WTC11 (cell line): ENCODE results near the gene ZNF283. TPM values are rescaled to one million over a fixed set of nuclear protein-coding genes. Genes with fewer than 3 reads are reported as not detected.
A peak's percentile ranks its signal among the peaks of the same experiment; 100 is the strongest.

Experiments used
- ATAC-seq: fragments of 200-7000 bp; cut with Tn5 transposase; 2 replicates; pipeline ENCODE4 v1.10.0; 2021; ENCODE audit warnings: mild to moderate bottlenecking, moderate library complexity
- CTCF ChIA-PET: fragments of 300-600 bp; sonication (Branson Sonifier 250); formaldehyde crosslinking; loops from one replicate; lab custom pipeline; 2021; ENCODE audit warnings: antibody characterized with exemption; lab: Charles Lee
- POLR2A ChIA-PET: fragments of 350-600 bp; sonication (Branson Sonifier 250); formaldehyde crosslinking; loops from one replicate; lab custom pipeline; 2021; ENCODE audit warnings: antibody characterized with exemption; lab: Charles Lee
- DNase-seq: peaks from one replicate; pipeline ENCODE4 v3.0.0; 2021; ENCODE audit warnings: low spot score
- H3K27ac Mint-ChIP-seq: 2 replicates; pipeline ENCODE4 v1.8.0; 2021; ENCODE audit warnings: mixed read lengths
- H3K27me3 Mint-ChIP-seq: 2 replicates; pipeline ENCODE4 v1.8.0; 2021; ENCODE audit warnings: low read depth, mild to moderate bottlenecking, moderate library complexity, mixed read lengths
- H3K36me3 Mint-ChIP-seq: 2 replicates; pipeline ENCODE4 v1.8.0; 2021; ENCODE audit warnings: mixed read lengths
- H3K4me1 Mint-ChIP-seq: 2 replicates; pipeline ENCODE4 v1.8.0; 2022; ENCODE audit warnings: mixed read lengths
- H3K4me3 Mint-ChIP-seq: 2 replicates; pipeline ENCODE4 v1.8.0; 2021; ENCODE audit warnings: mild to moderate bottlenecking, moderate library complexity, mixed read lengths
- H3K9me3 Mint-ChIP-seq: 2 replicates; pipeline ENCODE4 v1.8.0; 2021; ENCODE audit warnings: mixed read lengths
- CREB1 ChIP-seq: sonication (generic); formaldehyde crosslinking; IDR thresholded peaks from 2 replicates; pipeline ENCODE4 v1.8.0; 2023; ENCODE audit warnings: mild to moderate bottlenecking, missing genetic modification reagents
- E2F4 ChIP-seq: sonication (generic); formaldehyde crosslinking; IDR thresholded peaks from 2 replicates; pipeline ENCODE4 v1.8.1; 2022; ENCODE audit warnings: low read depth, mild to moderate bottlenecking, moderate library complexity, missing genetic modification reagents, borderline replicate concordance
- EMX1 ChIP-seq: fragments of 250-450 bp; sonication (Bioruptor Pico); IDR thresholded peaks from 2 replicates; pipeline ENCODE4 v1.8.0; 2021; ENCODE audit warnings: mild to moderate bottlenecking
- ESRRA ChIP-seq: sonication (generic); formaldehyde crosslinking; IDR thresholded peaks from 2 replicates; pipeline ENCODE4 v1.8.1; 2022; ENCODE audit warnings: mild to moderate bottlenecking, missing genetic modification reagents, borderline replicate concordance
- FOXJ3 ChIP-seq: sonication (generic); formaldehyde crosslinking; IDR thresholded peaks from 2 replicates; pipeline ENCODE4 v1.9.0; 2021; ENCODE audit warnings: missing genetic modification reagents, mild to moderate bottlenecking, borderline replicate concordance
- GRHL2 ChIP-seq: fragments of 250-450 bp; sonication (Bioruptor Pico); IDR thresholded peaks from 2 replicates; pipeline ENCODE4 v1.8.0; 2022; ENCODE audit warnings: mild to moderate bottlenecking, moderate library complexity; ENCODE audit not compliant: insufficient replicate concordance, severe bottlenecking
- JUN ChIP-seq: sonication (generic); formaldehyde crosslinking; IDR thresholded peaks from 2 replicates; pipeline ENCODE4 v1.8.0; 2023; ENCODE audit warnings: mild to moderate bottlenecking, missing genetic modification reagents
- NFE2L1 ChIP-seq: sonication (generic); formaldehyde crosslinking; IDR thresholded peaks from 2 replicates; pipeline ENCODE4 v1.8.1; 2023; ENCODE audit warnings: missing genetic modification reagents
- NR1H2 ChIP-seq: sonication (generic); formaldehyde crosslinking; IDR thresholded peaks from 2 replicates; pipeline ENCODE4 v1.9.0; 2021; ENCODE audit warnings: mild to moderate bottlenecking, moderate library complexity, missing genetic modification reagents
- OVOL2 ChIP-seq: fragments of 250-450 bp; sonication (Bioruptor Pico); IDR thresholded peaks from 2 replicates; pipeline ENCODE4 v1.9.0; 2021; ENCODE audit warnings: mild to moderate bottlenecking, borderline replicate concordance
- PRDM15 ChIP-seq: sonication (generic); formaldehyde crosslinking; IDR thresholded peaks from 2 replicates; pipeline ENCODE4 v1.8.0; 2022; ENCODE audit warnings: missing genetic modification reagents
- PRRX2 ChIP-seq: fragments of 250-450 bp; sonication (Bioruptor Pico); IDR thresholded peaks from 2 replicates; pipeline ENCODE4 v1.8.0; 2021; ENCODE audit warnings: mild to moderate bottlenecking
- RELA ChIP-seq: sonication (generic); formaldehyde crosslinking; IDR thresholded peaks from 2 replicates; pipeline ENCODE4 v1.8.1; 2022; ENCODE audit warnings: missing genetic modification reagents, mild to moderate bottlenecking, borderline replicate concordance
- RORB ChIP-seq: fragments of 250-450 bp; sonication (Bioruptor Pico); IDR thresholded peaks from 2 replicates; pipeline ENCODE4 v1.9.0; 2021; ENCODE audit warnings: mild to moderate bottlenecking
- SMAD3 ChIP-seq: sonication (generic); formaldehyde crosslinking; IDR thresholded peaks from 2 replicates; pipeline ENCODE4 v1.8.0; 2022; ENCODE audit warnings: missing genetic modification reagents, mild to moderate bottlenecking, borderline replicate concordance
- TEAD1 ChIP-seq: sonication (generic); formaldehyde crosslinking; IDR thresholded peaks from 2 replicates; pipeline ENCODE4 v1.8.0; 2022; ENCODE audit warnings: mild to moderate bottlenecking, missing genetic modification reagents
- ZNF121 ChIP-seq: sonication (generic); formaldehyde crosslinking; IDR thresholded peaks from 2 replicates; pipeline ENCODE4 v1.8.0; 2023; ENCODE audit warnings: missing genetic modification reagents
- ZNF219 ChIP-seq: sonication (generic); formaldehyde crosslinking; IDR thresholded peaks from 2 replicates; pipeline ENCODE4 v1.8.0; 2023; ENCODE audit warnings: missing genetic modification reagents, mild to moderate bottlenecking, borderline replicate concordance
- ZNF396 ChIP-seq: fragments of 250-450 bp; sonication (Bioruptor Pico); IDR thresholded peaks from 2 replicates; pipeline ENCODE4 v1.8.0; 2021; ENCODE audit warnings: mild to moderate bottlenecking, moderate library complexity, borderline replicate concordance
- ZNF423 ChIP-seq: fragments of 250-450 bp; sonication (Bioruptor Pico); IDR thresholded peaks from 2 replicates; pipeline ENCODE4 v2.1.2; 2022; ENCODE audit warnings: mild to moderate bottlenecking, moderate library complexity
- total RNA-seq: library from RNA; stranded (reverse); gene quantifications from 3 replicates; pipeline ENCODE4 v1.2.3, GENCODE V29; 2021
- TF ChIP-seq, protein P1 (sequence below): fragments of 200-600 bp; IDR thresholded peaks from 2 replicates; pipeline ENCODE4 v1.8.0; 2022; ENCODE audit warnings: antibody characterized with exemption
- TF ChIP-seq, protein P2 (sequence below): sonication (generic); formaldehyde crosslinking; IDR thresholded peaks from 2 replicates; pipeline ENCODE4 v1.8.1; 2022; ENCODE audit warnings: missing genetic modification reagents, borderline replicate concordance
- TF ChIP-seq, protein P3 (sequence below): sonication (generic); formaldehyde crosslinking; IDR thresholded peaks from 2 replicates; pipeline ENCODE4 v1.8.0; 2023; ENCODE audit warnings: mild to moderate bottlenecking, missing genetic modification reagents

The ZNF283 gene
- total RNA-seq, 1 experiment from 2014 or later = 7.1 TPM

GRCh38 chr19:43786665-43787064, 40.5 kb upstream of the ZNF283 start (continued):
- TF ChIP-seq ZNF219 (CRISPR knock-in tag) = no peak
- TF ChIP-seq, protein P1, sequence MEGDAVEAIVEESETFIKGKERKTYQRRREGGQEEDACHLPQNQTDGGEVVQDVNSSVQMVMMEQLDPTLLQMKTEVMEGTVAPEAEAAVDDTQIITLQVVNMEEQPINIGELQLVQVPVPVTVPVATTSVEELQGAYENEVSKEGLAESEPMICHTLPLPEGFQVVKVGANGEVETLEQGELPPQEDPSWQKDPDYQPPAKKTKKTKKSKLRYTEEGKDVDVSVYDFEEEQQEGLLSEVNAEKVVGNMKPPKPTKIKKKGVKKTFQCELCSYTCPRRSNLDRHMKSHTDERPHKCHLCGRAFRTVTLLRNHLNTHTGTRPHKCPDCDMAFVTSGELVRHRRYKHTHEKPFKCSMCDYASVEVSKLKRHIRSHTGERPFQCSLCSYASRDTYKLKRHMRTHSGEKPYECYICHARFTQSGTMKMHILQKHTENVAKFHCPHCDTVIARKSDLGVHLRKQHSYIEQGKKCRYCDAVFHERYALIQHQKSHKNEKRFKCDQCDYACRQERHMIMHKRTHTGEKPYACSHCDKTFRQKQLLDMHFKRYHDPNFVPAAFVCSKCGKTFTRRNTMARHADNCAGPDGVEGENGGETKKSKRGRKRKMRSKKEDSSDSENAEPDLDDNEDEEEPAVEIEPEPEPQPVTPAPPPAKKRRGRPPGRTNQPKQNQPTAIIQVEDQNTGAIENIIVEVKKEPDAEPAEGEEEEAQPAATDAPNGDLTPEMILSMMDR = no peak
- TF ChIP-seq ZNF423 (CRISPR knock-in tag) = no peak
- TF ChIP-seq NR1H2 (CRISPR knock-in tag) = no peak
- TF ChIP-seq, protein P2, sequence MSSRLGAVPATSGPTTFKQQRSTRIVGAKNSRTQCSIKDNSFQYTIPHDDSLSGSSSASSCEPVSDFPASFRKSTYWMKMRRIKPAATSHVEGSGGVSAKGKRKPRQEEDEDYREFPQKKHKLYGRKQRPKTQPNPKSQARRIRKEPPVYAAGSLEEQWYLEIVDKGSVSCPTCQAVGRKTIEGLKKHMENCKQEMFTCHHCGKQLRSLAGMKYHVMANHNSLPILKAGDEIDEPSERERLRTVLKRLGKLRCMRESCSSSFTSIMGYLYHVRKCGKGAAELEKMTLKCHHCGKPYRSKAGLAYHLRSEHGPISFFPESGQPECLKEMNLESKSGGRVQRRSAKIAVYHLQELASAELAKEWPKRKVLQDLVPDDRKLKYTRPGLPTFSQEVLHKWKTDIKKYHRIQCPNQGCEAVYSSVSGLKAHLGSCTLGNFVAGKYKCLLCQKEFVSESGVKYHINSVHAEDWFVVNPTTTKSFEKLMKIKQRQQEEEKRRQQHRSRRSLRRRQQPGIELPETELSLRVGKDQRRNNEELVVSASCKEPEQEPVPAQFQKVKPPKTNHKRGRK (CRISPR knock-in tag) = no peak
- TF ChIP-seq E2F4 (CRISPR knock-in tag) = no peak
- TF ChIP-seq PRDM15 (CRISPR knock-in tag) = no peak
- no peak for TF ChIP-seq PRRX2
- no peak for TF ChIP-seq ZNF121 (CRISPR knock-in tag)
- no peak for TF ChIP-seq RORB (CRISPR knock-in tag)
- TF ChIP-seq EMX1 (CRISPR knock-in tag) = no peak

DNA sequence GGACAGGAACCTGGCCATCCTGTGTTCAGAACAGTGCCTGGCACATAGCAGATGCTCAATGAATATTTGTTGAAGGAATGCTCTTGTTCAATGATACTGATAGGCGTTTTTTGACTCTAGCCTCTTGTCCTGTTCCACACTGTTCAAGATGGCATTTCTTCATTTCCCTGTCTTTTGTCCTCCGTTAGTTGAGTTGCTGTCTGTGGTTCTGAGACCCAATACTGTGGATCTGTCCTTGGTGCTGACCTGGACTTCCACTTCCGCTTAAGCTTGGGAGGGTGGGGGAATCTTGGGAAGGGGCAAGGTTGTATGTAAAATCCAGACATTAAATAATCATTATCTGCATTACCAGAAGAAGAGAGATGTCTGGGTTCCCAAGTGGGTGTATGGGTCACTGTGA, 38.1 kb upstream of the ZNF283 start:
- H3K4me1 Mint-ChIP-seq = 0 out of 2 replicates have a peak, but pooled peaks cover 3% of the 10 kb centered on the region
- DNase-seq = peak; percentile 56
- POLR2A ChIA-PET = no interaction called here
- H3K4me3 Mint-ChIP-seq = no peak overlapping the region
- ATAC-seq = 0 out of 2 replicates have a peak, but pooled peaks have one; percentile 43
- peaks cover 17% of the 10 kb centered on the region for H3K27me3 Mint-ChIP-seq
- CTCF ChIA-PET = interaction anchor here (1.1 to 1.7 kb wide), 4 partner anchors 23 to 65 kb away, joined by 3 to 6 read pairs (median 4); no protein-coding TSS in a partner anchor
- no peak overlapping the region for H3K27ac Mint-ChIP-seq
- no peaks in the 10 kb centered on the region for H3K9me3 Mint-ChIP-seq
- H3K36me3 Mint-ChIP-seq = no peaks in the 10 kb centered on the region
- TF ChIP-seq JUN = peak; percentile 97
- no peak for TF ChIP-seq RELA (CRISPR knock-in tag)
- peak; percentile 75; the same call in 1 of the 2 replicates for TF ChIP-seq NR1H2 (CRISPR knock-in tag)
- peak; percentile 60; the same call in 1 of the 2 replicates for TF ChIP-seq TEAD1 (CRISPR knock-in tag)
- peak; percentile 66; the same call in 1 of the 2 replicates for TF ChIP-seq FOXJ3 (CRISPR knock-in tag)
- no peak for TF ChIP-seq GRHL2 (CRISPR knock-in tag)
- TF ChIP-seq OVOL2 = no peak
- TF ChIP-seq NFE2L1 = peak; percentile 73
- TF ChIP-seq, protein P3, sequence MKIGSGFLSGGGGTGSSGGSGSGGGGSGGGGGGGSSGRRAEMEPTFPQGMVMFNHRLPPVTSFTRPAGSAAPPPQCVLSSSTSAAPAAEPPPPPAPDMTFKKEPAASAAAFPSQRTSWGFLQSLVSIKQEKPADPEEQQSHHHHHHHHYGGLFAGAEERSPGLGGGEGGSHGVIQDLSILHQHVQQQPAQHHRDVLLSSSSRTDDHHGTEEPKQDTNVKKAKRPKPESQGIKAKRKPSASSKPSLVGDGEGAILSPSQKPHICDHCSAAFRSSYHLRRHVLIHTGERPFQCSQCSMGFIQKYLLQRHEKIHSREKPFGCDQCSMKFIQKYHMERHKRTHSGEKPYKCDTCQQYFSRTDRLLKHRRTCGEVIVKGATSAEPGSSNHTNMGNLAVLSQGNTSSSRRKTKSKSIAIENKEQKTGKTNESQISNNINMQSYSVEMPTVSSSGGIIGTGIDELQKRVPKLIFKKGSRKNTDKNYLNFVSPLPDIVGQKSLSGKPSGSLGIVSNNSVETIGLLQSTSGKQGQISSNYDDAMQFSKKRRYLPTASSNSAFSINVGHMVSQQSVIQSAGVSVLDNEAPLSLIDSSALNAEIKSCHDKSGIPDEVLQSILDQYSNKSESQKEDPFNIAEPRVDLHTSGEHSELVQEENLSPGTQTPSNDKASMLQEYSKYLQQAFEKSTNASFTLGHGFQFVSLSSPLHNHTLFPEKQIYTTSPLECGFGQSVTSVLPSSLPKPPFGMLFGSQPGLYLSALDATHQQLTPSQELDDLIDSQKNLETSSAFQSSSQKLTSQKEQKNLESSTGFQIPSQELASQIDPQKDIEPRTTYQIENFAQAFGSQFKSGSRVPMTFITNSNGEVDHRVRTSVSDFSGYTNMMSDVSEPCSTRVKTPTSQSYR (CRISPR knock-in tag) = peak; percentile 88; the same call in 1 of the 2 replicates
- peak; percentile 68; the same call in 1 of the 2 replicates for TF ChIP-seq CREB1 (CRISPR knock-in tag)
- no peak; the same call in 1 of the 2 replicates for TF ChIP-seq ESRRA (CRISPR knock-in tag)
- TF ChIP-seq ZNF396 (CRISPR knock-in tag) = no peak
- peak; percentile 39; the same call in 1 of the 2 replicates for TF ChIP-seq SMAD3
